Sigmoid colon (tissue), 7 donors: ENCODE results near the gene SP9. TPM values are rescaled to one million over a fixed set of nuclear protein-coding genes. Genes with fewer than 3 reads are reported as not detected.

Experiments
- DNase-seq: peaks from one replicate; pipeline ENCODE4 v3.0.0-alpha.2; 2019
- H3K27ac ChIP-seq, 4 donors: fragments of 200-600 bp; sonication (generic); one replicate each; pipeline ENCODE4 v1.5.1; 2016 to 2019; ENCODE audit warnings: mild to moderate bottlenecking in 1 of 4
- H3K27me3 ChIP-seq, 3 donors: fragments of 200-600 bp; sonication (generic); one replicate each; pipeline ENCODE4 v1.5.1; 2019; ENCODE audit warnings: mild to moderate bottlenecking in 1 of 3
- H3K36me3 ChIP-seq, 4 donors: fragments of 200-600 bp; sonication (generic); one replicate each; pipeline ENCODE4 v1.5.1; 2016 to 2019
- H3K4me1 ChIP-seq, 4 donors: fragments of 200-600 bp; sonication (generic); one replicate each; pipeline ENCODE4 v1.5.1; 2017 to 2019
- H3K4me3 ChIP-seq, 4 donors: fragments of 200-600 bp; sonication (generic); one replicate each; pipeline ENCODE4 v1.5.1; 2017 to 2019; ENCODE audit warnings: mild to moderate bottlenecking in 2 of 4, moderate library complexity in 1 of 4
- H3K9me3 ChIP-seq, 4 donors: fragments of 200-600 bp in 3 of 4; sonication (generic) in 3 of 4; one replicate each; pipeline versions ENCODE4 v1.5.1 to v1.6.1; 2013 to 2019
- EP300 ChIP-seq, 4 donors: sonication (generic); formaldehyde crosslinking; IDR thresholded peaks; one replicate each; pipeline ENCODE4 v1.6.1; 2017; ENCODE audit warnings: antibody characterized with exemption in 4 of 4
- POLR2A ChIP-seq, 2 donors: fragments of 450-650 bp; IDR thresholded peaks; one replicate each; pipeline ENCODE4 v1.6.1; 2016; ENCODE audit warnings: antibody characterized with exemption in 2 of 2, mild to moderate bottlenecking in 2 of 2, moderate library complexity in 2 of 2
- POLR2AphosphoS5 ChIP-seq, 4 donors: sonication (generic); formaldehyde crosslinking; IDR thresholded peaks; one replicate each; pipeline ENCODE4 v1.6.1; 2017; ENCODE audit warnings: antibody characterized with exemption in 4 of 4
- WGBS, 2 donors: extraction: QIAGEN DNeasy Blood & Tissue Kit; methylation state at CpG; one replicate each; pipeline ENCODE4 v1.1.7; 2013; 5-methylcytosine and 5-hydroxymethylcytosine counted together
- intact Hi-C: fragments of 100-400 bp; cut with DNase I; formaldehyde crosslinking; loops from one replicate; pipeline ENCODE4 v1.15.1; 2023
- polyA plus RNA-seq, 3 donors: library from polyadenylated mRNA; stranded (reverse); fragments of 200-250 nt; gene quantifications; one replicate each; pipeline ENCODE4 v1.2.3, GENCODE V29; 2013
- total RNA-seq, 4 donors: library from RNA; depleted of rRNA; stranded (reverse); fragments of >200 nt; gene quantifications; one replicate each; pipeline ENCODE4 v1.1.0, GENCODE V29; 2016
- TF ChIP-seq, protein P1 (sequence below), 4 experiments: fragments of 450-650 bp in 3 of 4; fragments of 200-600 bp in 1 of 4; IDR thresholded peaks; one replicate each; pipeline ENCODE4 v1.5.1; 2016 to 2019; ENCODE audit warnings: antibody characterized with exemption in 4 of 4, mild to moderate bottlenecking in 3 of 4, moderate library complexity in 2 of 4
- donor health status: healthy with polysubstance abuse.
- donor health status: Bipolar disorder and iron deficiency.
- donor health status: healthy.

Gene SP9
- not detected for total RNA-seq
- not detected for polyA plus RNA-seq

DNA sequence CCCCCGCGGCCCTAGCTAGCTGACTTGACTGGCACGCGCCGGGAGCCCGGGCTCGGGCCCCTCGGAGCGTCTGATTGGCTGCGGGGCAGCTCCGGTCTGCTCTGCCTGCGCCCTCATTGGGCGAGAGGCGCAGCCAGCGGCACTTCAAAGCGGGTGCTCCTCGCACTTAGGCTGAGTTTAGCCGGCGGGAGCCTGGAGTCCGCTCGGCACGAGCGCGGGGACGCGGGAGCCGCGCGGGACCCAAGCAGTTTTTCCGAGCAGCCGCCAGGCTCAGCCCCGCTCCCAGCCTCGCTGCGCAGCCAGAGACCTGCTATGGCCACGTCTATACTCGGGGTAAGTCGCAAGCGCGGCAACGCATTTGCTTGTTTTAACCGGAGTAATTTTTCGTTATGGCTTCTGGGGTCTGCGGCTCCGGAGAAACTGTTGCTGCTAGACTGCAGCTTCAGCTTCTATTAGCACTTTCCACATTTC lies at the start of gene SP9:
SP9 (plus strand) TSS at position 174 of the 471 bp plus-strand sequence; CDS start at position 313, 139 bp downstream.
- TF ChIP-seq, protein P1, sequence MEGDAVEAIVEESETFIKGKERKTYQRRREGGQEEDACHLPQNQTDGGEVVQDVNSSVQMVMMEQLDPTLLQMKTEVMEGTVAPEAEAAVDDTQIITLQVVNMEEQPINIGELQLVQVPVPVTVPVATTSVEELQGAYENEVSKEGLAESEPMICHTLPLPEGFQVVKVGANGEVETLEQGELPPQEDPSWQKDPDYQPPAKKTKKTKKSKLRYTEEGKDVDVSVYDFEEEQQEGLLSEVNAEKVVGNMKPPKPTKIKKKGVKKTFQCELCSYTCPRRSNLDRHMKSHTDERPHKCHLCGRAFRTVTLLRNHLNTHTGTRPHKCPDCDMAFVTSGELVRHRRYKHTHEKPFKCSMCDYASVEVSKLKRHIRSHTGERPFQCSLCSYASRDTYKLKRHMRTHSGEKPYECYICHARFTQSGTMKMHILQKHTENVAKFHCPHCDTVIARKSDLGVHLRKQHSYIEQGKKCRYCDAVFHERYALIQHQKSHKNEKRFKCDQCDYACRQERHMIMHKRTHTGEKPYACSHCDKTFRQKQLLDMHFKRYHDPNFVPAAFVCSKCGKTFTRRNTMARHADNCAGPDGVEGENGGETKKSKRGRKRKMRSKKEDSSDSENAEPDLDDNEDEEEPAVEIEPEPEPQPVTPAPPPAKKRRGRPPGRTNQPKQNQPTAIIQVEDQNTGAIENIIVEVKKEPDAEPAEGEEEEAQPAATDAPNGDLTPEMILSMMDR (IDR thresholded peaks at IDR 0.05), result no peak
- peak; percentile 28 to 71 (median 52) for TF ChIP-seq POLR2AphosphoS5 (IDR thresholded peaks at IDR 0.05)
- Histone ChIP-seq H3K9me3 (no peaks in the 10 kb centered on the region), H3K36me3 (no peaks in the 10 kb centered on the region), H3K4me1 (peaks cover 0 to 56% (median 46%) of the 10 kb centered on the region in 4 donors), H3K27ac (no peak within 1 kb of the TSS), H3K4me3 (peak within 1 kb of the TSS in 2 of 4 donors; percentile 26 to 28), H3K27me3 (peaks cover 93 to 100% (median 100%) of the 10 kb centered on the region in 3 donors)
- WGBS, 2 donors, result 3% methylated on average over 44 of the region's 44 CpGs
- no peak for DNase-seq
- intact Hi-C loops, result loop anchor here (5.0 to 10.0 kb wide), 4 partner anchors 88 to 1110 kb away; partner anchors contain the start of genes OLA1 and SP3

DNA sequence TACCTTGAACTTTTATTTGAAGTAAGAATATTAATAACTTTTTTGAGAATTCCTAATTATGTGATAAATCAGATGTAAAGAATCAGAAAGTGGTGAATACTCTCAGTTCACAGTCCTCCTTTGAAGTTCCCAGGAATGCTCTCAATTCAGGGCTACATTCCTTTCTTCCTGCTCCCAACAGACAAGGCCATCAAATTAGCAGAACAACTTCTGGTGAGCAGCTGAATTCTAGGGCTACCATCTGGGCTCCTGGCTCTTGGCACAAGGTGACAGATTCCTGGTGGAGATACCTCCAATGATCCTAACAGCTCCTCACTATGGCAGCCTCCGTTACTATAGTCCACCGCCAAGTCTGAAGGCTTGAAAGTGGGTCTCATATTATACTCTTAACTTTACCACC lies 48.6 kb upstream of the SP9 start:
- no peaks in the 10 kb centered on the region for H3K27me3 ChIP-seq
- no peaks in the 10 kb centered on the region for H3K36me3 ChIP-seq
- DNase-seq, result no peak
- TF ChIP-seq, protein P1 (IDR thresholded peaks at IDR 0.05), result no peak
- TF ChIP-seq POLR2AphosphoS5 (IDR thresholded peaks at IDR 0.05) (no peak), EP300 (IDR thresholded peaks at IDR 0.05) (no peak)
- H3K4me3 ChIP-seq, result no peak overlapping the region
- 87 to 92% methylated on average over 2 of the region's 2 CpGs for WGBS, 2 donors
- H3K27ac ChIP-seq, result no peak overlapping the region
- intact Hi-C loops, result no loop called here
- H3K9me3 ChIP-seq, result no peaks in the 10 kb centered on the region
- no peaks in the 10 kb centered on the region for H3K4me1 ChIP-seq

DNA sequence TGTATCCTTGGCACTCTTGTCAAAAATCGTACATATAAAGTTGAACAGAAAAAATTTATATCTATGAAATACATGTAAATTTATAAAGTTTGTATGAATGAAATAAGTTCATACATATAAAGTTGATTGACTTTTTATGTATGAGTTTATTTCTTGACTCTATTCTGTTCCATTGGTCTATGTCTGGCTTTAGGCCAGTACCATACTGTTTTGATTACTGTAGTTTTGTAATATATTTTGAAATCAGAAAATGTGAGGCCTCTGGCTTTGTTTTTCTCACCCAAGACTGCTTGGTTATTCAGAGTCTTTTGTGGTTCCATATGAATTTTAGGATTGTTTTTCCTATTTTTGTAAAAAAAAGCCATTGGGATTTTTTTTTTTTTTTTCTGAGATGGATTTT lies 41.8 kb upstream of the SP9 start:
- Histone ChIP-seq H3K36me3 (no peaks in the 10 kb centered on the region), H3K9me3 (peaks cover 0 to 3% (median 0%) of the 10 kb centered on the region in 4 donors), H3K27me3 (peaks cover 0 to 4% (median 0%) of the 10 kb centered on the region in 3 donors), H3K4me3 (no peak overlapping the region), H3K27ac (no peak overlapping the region), H3K4me1 (no peaks in the 10 kb centered on the region)
- WGBS, 2 donors, result 91% methylated on average over 1 of the region's 1 CpG
- no peak for TF ChIP-seq POLR2A (IDR thresholded peaks at IDR 0.05)
- TF ChIP-seq, protein P1 (IDR thresholded peaks at IDR 0.05), result no peak
- no peak for TF ChIP-seq POLR2AphosphoS5 (IDR thresholded peaks at IDR 0.05)
- no peak for TF ChIP-seq EP300 (IDR thresholded peaks at IDR 0.05)
- intact Hi-C loops, result no loop called here
- no peak for DNase-seq

DNA sequence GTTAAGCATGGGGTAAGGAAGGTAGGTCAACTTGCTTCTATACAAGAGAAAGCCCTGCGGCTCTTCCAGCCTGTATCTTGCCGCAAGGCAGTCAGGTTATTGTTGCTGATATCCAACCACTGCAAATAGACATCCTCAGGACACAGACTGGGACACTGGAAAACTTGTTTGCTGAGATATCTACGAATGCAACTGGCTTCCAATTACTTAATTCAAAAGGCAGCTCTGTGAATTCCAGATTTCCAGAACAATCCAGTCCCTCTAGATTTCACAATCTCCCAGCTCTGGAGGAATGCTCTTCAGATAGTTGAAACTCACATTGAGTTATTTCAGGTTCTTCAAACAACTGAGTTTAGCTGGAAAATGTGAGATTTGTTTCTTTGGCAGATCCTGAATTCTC lies 34.6 kb upstream of the SP9 start:
- Histone ChIP-seq H3K4me1 (no peaks in the 10 kb centered on the region), H3K27ac (no peak overlapping the region), H3K36me3 (no peaks in the 10 kb centered on the region), H3K27me3 (peaks cover 0 to 4% (median 0%) of the 10 kb centered on the region in 3 donors), H3K4me3 (no peak overlapping the region), H3K9me3 (no peaks in the 10 kb centered on the region)
- intact Hi-C loops, result no loop called here
- WGBS, 2 donors, result 81 to 90% methylated on average over 3 of the region's 3 CpGs
- no peak for DNase-seq
- no peak for TF ChIP-seq EP300 (IDR thresholded peaks at IDR 0.05)
- no peak for TF ChIP-seq POLR2A (IDR thresholded peaks at IDR 0.05)
- TF ChIP-seq POLR2AphosphoS5 (IDR thresholded peaks at IDR 0.05), result no peak
- TF ChIP-seq, protein P1 (IDR thresholded peaks at IDR 0.05), result no peak
